ENCODE data around the gene PPAN. TPM values are rescaled to one million over a fixed set of nuclear protein-coding genes. Genes with fewer than 3 reads are reported as not detected.

The PPAN gene
- total and polyA plus RNA-seq, 7 donors: 16.2 to 58.7 (median 25.2) TPM

- H3K27me3 ChIP-seq: no peaks in the 10 kb centered on the region
- TF ChIP-seq POLR2A (IDR thresholded peaks at IDR 0.05): no peak
- no peak for TF ChIP-seq POLR2AphosphoS5 (IDR thresholded peaks at IDR 0.05)
- no peak for TF ChIP-seq CTCF (IDR thresholded peaks at IDR 0.05)
- TF ChIP-seq EP300 (IDR thresholded peaks at IDR 0.05): no peak
- H3K4me3 ChIP-seq: no peak overlapping the region
- intact Hi-C loops (cut with DNase I): no loop called here
- H3K36me3 ChIP-seq: no peaks in the 10 kb centered on the region
- peaks cover 0 to 2% (median under 1%) of the 10 kb centered on the region in 4 donors for H3K9me3 ChIP-seq
- no peak for DNase-seq
- 73 to 77% methylated on average over 22 of the region's 22 CpGs for WGBS, 2 donors
- H3K4me1 ChIP-seq: no peaks in the 10 kb centered on the region
- no peak overlapping the region for H3K27ac ChIP-seq
Measured at GRCh38 chr19:10070730-10071446, 35.3 kb upstream of the PPAN start.

DNA sequence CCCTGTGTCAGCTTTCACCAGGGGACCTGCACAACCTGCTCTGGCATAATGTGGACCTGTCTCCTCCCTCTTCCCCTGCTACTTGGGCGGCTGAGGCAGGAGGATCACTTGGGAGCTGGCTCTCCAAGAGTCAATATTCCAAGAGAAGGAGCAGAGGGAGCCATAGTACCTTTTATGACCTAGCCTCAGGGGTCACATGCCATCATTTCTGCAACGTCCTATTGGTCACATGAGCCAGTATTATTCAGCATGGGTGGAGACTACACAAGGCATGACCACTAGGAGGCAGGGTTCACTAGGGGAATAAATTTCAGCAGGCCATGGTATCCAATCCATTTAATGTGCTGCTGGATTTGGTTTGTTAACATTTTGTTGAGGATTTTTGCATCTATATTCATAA, 32.0 kb upstream of the PPAN start:
- WGBS, 2 donors: 43 to 65% methylated on average over 2 of the region's 2 CpGs
- H3K4me1 ChIP-seq: no peaks in the 10 kb centered on the region
- DNase-seq: no peak
- intact Hi-C loops (cut with DNase I): no loop called here
- no peak overlapping the region for H3K4me3 ChIP-seq
- no peaks in the 10 kb centered on the region for H3K36me3 ChIP-seq
- H3K27ac ChIP-seq: no peak overlapping the region
- TF ChIP-seq CTCF (IDR thresholded peaks at IDR 0.05): no peak
- no peak for TF ChIP-seq EP300 (IDR thresholded peaks at IDR 0.05)
- no peak for TF ChIP-seq POLR2AphosphoS5 (IDR thresholded peaks at IDR 0.05)
- TF ChIP-seq POLR2A (IDR thresholded peaks at IDR 0.05): no peak
- no peaks in the 10 kb centered on the region for H3K27me3 ChIP-seq
- H3K9me3 ChIP-seq: peaks cover 0 to 2% (median under 1%) of the 10 kb centered on the region in 4 donors

DNA sequence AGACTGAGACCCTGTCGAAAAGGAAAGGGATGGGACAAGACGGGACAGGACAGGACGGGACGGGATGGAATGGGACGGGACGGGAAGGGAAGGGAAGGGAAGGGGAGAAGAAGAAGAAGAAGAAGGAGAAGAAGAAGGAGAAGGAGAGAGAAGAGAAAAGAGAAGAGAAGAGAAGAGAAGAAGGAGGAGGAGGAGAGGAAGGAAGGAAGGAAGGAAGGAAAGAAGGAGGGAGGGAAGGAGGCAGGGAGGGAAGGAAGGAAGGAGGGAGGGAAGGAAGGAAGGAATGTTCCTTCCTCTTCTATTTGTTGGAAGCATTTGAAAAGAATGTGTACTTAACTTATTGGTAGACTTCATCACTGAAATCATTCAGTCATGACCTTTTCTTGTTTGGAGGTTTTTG, 29.6 kb upstream of the PPAN start:
- no peaks in the 10 kb centered on the region for H3K27me3 ChIP-seq
- 77 to 81% methylated on average over 6 of the region's 6 CpGs for WGBS, 2 donors
- H3K4me3 ChIP-seq: no peak overlapping the region

GRCh38 chr19:10078329-10078728, 27.8 kb upstream of the PPAN start:
- intact Hi-C loops (cut with DNase I): no loop called here
- no peak for TF ChIP-seq CTCF (IDR thresholded peaks at IDR 0.05)
- TF ChIP-seq POLR2A (IDR thresholded peaks at IDR 0.05): no peak
- no peak for TF ChIP-seq POLR2AphosphoS5 (IDR thresholded peaks at IDR 0.05)
- no peak for TF ChIP-seq EP300 (IDR thresholded peaks at IDR 0.05)
- 54 to 70% methylated on average over 8 of the region's 8 CpGs for WGBS, 2 donors

More for the DNA sequence above, 29.6 kb upstream of the PPAN start:
- DNase-seq: no peak
- Histone ChIP-seq H3K27ac (no peak overlapping the region), H3K4me1 (no peaks in the 10 kb centered on the region), H3K9me3 (peaks cover 0 to 2% (median under 1%) of the 10 kb centered on the region in 4 donors), H3K36me3 (no peaks in the 10 kb centered on the region)
- TF ChIP-seq CTCF (IDR thresholded peaks at IDR 0.05) (no peak), POLR2A (IDR thresholded peaks at IDR 0.05) (no peak), POLR2AphosphoS5 (IDR thresholded peaks at IDR 0.05) (no peak), EP300 (IDR thresholded peaks at IDR 0.05) (no peak)
- intact Hi-C loops (cut with DNase I): no loop called here

More at GRCh38 chr19:10078329-10078728, 27.8 kb upstream of the PPAN start:
- no peaks in the 10 kb centered on the region for H3K36me3 ChIP-seq
- no peaks in the 10 kb centered on the region for H3K4me1 ChIP-seq
- no peaks in the 10 kb centered on the region for H3K27me3 ChIP-seq
- no peak for DNase-seq
- H3K9me3 ChIP-seq: peaks cover 0 to 2% (median under 1%) of the 10 kb centered on the region in 4 donors
- no peak overlapping the region for H3K4me3 ChIP-seq
- no peak overlapping the region for H3K27ac ChIP-seq

Measured in sigmoid colon (tissue), 7 donors.